Measurements from ENCODE around the gene PTPN18.

The PTPN18 gene

DNA sequence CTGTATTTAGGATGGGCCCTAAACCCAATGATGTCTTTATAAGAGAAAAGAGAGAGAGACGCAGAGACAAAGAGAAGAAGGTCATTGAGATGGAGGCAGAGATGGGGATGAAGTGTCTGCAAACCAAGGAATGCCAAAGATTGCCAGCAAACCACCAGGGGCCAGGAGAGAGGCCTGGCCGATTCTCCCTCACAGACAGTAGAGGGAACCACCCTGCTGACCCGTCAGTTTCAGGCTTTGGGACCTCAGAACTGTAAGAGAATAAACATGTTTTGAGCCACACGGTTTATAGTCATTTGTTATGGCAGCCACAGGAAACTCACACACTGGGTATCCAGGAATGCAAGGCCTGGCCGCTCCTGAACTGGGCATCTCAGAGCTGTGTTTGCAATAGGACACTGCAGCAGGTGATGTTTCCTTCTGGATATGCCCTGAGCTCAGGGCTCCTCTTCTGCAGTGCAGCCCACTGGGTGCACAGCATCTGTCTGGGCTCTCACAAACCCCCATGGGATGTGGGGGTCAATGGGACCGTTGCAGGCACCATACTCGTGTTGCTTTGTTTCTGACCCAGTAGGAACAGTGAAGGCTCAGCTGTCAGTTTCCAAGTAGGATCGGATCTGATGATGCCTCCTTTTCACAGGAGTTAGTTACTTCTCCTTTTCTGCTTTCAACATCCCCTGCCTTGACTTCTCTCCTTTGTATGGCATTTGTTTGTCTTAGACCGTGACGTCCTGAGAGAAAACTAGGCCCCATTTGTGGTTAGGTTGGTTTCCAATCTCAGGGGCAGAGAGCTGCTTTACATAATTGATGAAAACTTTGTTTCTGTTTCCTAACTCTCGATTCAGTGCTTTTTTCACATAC is 20.8 kb downstream of the PTPN18 start:
- H3K4me1 ChIP-seq (ENCODE audit: low read length), result peaks cover 37% of the 10 kb centered on the region
- peaks cover 45% of the 10 kb centered on the region; the same call in 1 of the 2 replicates for H4K20me1 ChIP-seq (ENCODE audit: insufficient read depth, low read length)
- H3K4me3 ChIP-seq (ENCODE audit: low read length), result peak overlapping the region; percentile 50
- H3K9ac ChIP-seq (ENCODE audit: low read length), result peak overlapping the region; percentile 22; the same call in 1 of the 2 replicates
- no peaks in the 10 kb centered on the region for H3K9me3 ChIP-seq (ENCODE audit: insufficient read depth, low read length)
- peaks cover 63% of the 10 kb centered on the region for H3K79me2 ChIP-seq (ENCODE audit: low read length)
- no peaks in the 10 kb centered on the region for H3K27me3 ChIP-seq (ENCODE audit: low read depth, low read length)
- H3K27ac ChIP-seq (ENCODE audit: low read length), result peak overlapping the region; percentile 52
- peak overlapping the region; percentile 64 for H3K4me2 ChIP-seq (ENCODE audit: low read length)
- peaks cover 70% of the 10 kb centered on the region for H3K36me3 ChIP-seq (replicated peaks; ENCODE audit: low read depth, low read length)
- H2AFZ ChIP-seq (ENCODE audit: low read depth, low read length), result no peak overlapping the region
- TF ChIP-seq, protein P1, sequence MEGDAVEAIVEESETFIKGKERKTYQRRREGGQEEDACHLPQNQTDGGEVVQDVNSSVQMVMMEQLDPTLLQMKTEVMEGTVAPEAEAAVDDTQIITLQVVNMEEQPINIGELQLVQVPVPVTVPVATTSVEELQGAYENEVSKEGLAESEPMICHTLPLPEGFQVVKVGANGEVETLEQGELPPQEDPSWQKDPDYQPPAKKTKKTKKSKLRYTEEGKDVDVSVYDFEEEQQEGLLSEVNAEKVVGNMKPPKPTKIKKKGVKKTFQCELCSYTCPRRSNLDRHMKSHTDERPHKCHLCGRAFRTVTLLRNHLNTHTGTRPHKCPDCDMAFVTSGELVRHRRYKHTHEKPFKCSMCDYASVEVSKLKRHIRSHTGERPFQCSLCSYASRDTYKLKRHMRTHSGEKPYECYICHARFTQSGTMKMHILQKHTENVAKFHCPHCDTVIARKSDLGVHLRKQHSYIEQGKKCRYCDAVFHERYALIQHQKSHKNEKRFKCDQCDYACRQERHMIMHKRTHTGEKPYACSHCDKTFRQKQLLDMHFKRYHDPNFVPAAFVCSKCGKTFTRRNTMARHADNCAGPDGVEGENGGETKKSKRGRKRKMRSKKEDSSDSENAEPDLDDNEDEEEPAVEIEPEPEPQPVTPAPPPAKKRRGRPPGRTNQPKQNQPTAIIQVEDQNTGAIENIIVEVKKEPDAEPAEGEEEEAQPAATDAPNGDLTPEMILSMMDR (IDR thresholded peaks at IDR 0.05; ENCODE audit: low read depth, low read length), result 0 out of 2 replicates have a peak, but pooled peaks have one; percentile 14
- no peak for TF ChIP-seq EZH2phosphoT487 (IDR thresholded peaks at IDR 0.05; ENCODE audit: low read depth)

DNA sequence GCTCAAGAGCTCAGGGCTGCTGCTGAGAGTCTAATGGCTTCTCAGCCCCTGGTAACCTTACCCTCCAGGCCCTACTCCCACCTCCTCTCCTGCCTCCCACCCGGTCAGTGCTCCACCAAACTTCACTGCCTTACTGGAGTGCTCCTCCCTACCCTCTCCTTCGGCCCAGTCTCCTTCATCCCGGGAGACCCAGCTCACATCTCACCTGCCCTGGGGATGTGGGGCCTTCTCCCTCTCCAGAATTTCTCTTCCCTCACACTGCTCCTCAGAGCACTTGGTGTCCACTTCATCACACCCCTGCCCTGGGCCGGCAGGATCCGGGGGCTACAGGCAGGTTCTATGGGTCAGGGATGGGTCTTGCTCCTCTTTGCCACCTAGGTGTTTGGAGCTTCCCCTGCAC is 21.6 kb downstream of the PTPN18 start:
- Histone ChIP-seq H3K36me3 (replicated peaks; ENCODE audit: low read depth, low read length) (peaks cover 72% of the 10 kb centered on the region), H3K27ac (ENCODE audit: low read length) (peak overlapping the region; percentile 52), H3K9ac (ENCODE audit: low read length) (no peak overlapping the region), H2AFZ (ENCODE audit: low read depth, low read length) (no peak overlapping the region), H3K9me3 (ENCODE audit: insufficient read depth, low read length) (no peaks in the 10 kb centered on the region), H3K79me2 (ENCODE audit: low read length) (peaks cover 58% of the 10 kb centered on the region), H3K4me2 (ENCODE audit: low read length) (peak overlapping the region; percentile 64), H3K4me1 (ENCODE audit: low read length) (peaks cover 39% of the 10 kb centered on the region), H3K27me3 (ENCODE audit: low read depth, low read length) (no peaks in the 10 kb centered on the region), H3K4me3 (ENCODE audit: low read length) (0 out of 2 replicates have a peak overlapping the region, but pooled peaks have one; percentile 50), H4K20me1 (ENCODE audit: insufficient read depth, low read length) (peaks cover 45% of the 10 kb centered on the region; the same call in 1 of the 2 replicates)
- TF ChIP-seq EZH2phosphoT487 (IDR thresholded peaks at IDR 0.05; ENCODE audit: low read depth), result no peak
- TF ChIP-seq, protein P1 (IDR thresholded peaks at IDR 0.05; ENCODE audit: low read depth, low read length), result no peak

DNA sequence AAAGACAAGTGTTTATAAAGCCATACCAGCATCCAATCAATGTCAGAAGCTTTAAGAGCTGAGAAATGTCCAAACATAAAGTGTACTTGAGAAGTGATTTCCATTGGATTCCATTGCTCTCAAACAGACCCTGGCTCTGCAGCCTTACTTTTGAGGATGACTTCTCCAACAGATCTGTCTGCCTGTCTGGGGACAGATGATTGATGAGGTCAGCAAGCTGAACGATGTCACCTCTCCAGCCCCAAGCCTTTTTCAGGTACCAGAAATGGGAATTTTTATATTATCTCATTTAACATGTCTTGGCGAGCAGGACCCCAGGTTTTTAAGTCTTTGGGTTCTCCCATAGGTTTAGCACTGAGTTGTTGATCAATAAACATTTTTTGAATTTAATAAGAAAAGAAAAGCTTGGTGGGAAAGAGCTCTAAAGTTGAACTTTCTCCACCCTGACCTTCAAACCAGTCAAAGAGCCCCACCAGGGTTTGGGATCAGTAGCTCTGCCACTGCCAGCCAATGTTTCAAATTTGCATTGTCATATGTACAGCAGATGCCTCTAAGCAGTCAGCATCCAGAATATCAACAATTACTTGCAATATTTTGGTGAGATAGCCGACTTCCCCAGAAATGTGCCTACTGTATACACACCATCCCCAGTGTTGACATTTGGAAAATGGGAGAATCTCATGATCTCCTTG is 22.5 kb downstream of the PTPN18 start:
- Histone ChIP-seq H3K9ac (ENCODE audit: low read length) (no peak overlapping the region), H3K27ac (ENCODE audit: low read length) (no peak overlapping the region), H3K4me3 (ENCODE audit: low read length) (no peak overlapping the region), H3K79me2 (ENCODE audit: low read length) (peaks cover 50% of the 10 kb centered on the region), H3K4me1 (ENCODE audit: low read length) (peaks cover 36% of the 10 kb centered on the region), H4K20me1 (ENCODE audit: insufficient read depth, low read length) (peaks cover 45% of the 10 kb centered on the region; the same call in 1 of the 2 replicates), H3K9me3 (ENCODE audit: insufficient read depth, low read length) (no peaks in the 10 kb centered on the region), H3K36me3 (replicated peaks; ENCODE audit: low read depth, low read length) (peaks cover 77% of the 10 kb centered on the region), H3K27me3 (ENCODE audit: low read depth, low read length) (no peaks in the 10 kb centered on the region), H3K4me2 (ENCODE audit: low read length) (no peak overlapping the region), H2AFZ (ENCODE audit: low read depth, low read length) (no peak overlapping the region)
- TF ChIP-seq EZH2phosphoT487 (IDR thresholded peaks at IDR 0.05; ENCODE audit: low read depth), result no peak
- TF ChIP-seq, protein P1 (IDR thresholded peaks at IDR 0.05; ENCODE audit: low read depth, low read length), result no peak

DNA sequence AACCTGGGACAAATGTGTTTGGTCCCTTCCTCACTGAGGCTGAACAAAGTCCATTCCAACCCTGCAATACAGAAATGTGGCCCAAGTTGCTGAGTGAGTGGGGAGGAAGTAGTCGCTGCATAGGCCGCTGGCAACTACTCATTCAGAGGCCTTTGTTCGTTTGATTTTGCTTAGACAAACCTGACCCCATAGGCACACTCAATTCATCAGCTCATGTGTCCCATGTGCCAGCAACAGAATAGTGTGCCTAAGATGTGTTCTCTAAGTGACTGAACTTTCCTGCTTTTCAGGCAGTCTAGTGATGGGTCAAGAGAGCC is 23.0 kb downstream of the PTPN18 start:
- H3K9ac ChIP-seq (ENCODE audit: low read length), result no peak overlapping the region
- peaks cover 73% of the 10 kb centered on the region for H3K36me3 ChIP-seq (replicated peaks; ENCODE audit: low read depth, low read length)
- no peak overlapping the region for H3K27ac ChIP-seq (ENCODE audit: low read length)
- H3K4me3 ChIP-seq (ENCODE audit: low read length), result no peak overlapping the region
- H3K4me2 ChIP-seq (ENCODE audit: low read length), result no peak overlapping the region
- H3K4me1 ChIP-seq (ENCODE audit: low read length), result peaks cover 32% of the 10 kb centered on the region
- peaks cover 45% of the 10 kb centered on the region for H3K79me2 ChIP-seq (ENCODE audit: low read length)
- peaks cover 40% of the 10 kb centered on the region; the same call in 1 of the 2 replicates for H4K20me1 ChIP-seq (ENCODE audit: insufficient read depth, low read length)
- no peak overlapping the region for H2AFZ ChIP-seq (ENCODE audit: low read depth, low read length)
- H3K27me3 ChIP-seq (ENCODE audit: low read depth, low read length), result no peaks in the 10 kb centered on the region
- TF ChIP-seq, protein P1 (IDR thresholded peaks at IDR 0.05; ENCODE audit: low read depth, low read length), result no peak
- no peaks in the 10 kb centered on the region for H3K9me3 ChIP-seq (ENCODE audit: insufficient read depth, low read length)
